G401.6 (cell line): ENCODE data around the gene HOMEZ.

Source experiments
- FAIRE-seq: peaks from 2 replicates; lab custom pipeline; 2012; peaks lifted over from hg19 to GRCh38; lab: Jason Lieb, UNC

HOMEZ gene

GRCh38 chr14:23307687-23308644 lies 22.0 kb upstream of the HOMEZ start:
- FAIRE-seq: no peak

- no peak for FAIRE-seq
Measured at GRCh38 chr14:23307146-23307530, 21.2 kb upstream of the HOMEZ start.

- peak; percentile 66 for FAIRE-seq
Measured at GRCh38 chr14:23306412-23307145, 20.6 kb upstream of the HOMEZ start, which contains the start of gene BCL2L2. Gene BCL2L2, plus strand, starts transcription at chr14:23306833. Its CDS starts 935 bp downstream, at chr14:23307768.

GRCh38 chr14:23302290-23303225 lies 16.6 kb upstream of the HOMEZ start, which contains the start of gene PPP1R3E:
Gene PPP1R3E, minus strand, starts transcription at chr14:23302859. Its CDS starts 283 bp downstream, at chr14:23302576.
- no peak for FAIRE-seq

- FAIRE-seq: no peak
Measured at GRCh38 chr14:23301969-23302289, 16.0 kb upstream of the HOMEZ start.

- FAIRE-seq: no peak
Measured at GRCh38 chr14:23301288-23301968, 15.5 kb upstream of the HOMEZ start.

- no peak for FAIRE-seq
Measured at GRCh38 chr14:23300687-23301223, 14.8 kb upstream of the HOMEZ start.

- no peak for FAIRE-seq
Measured at GRCh38 chr14:23299986-23300686, 14.2 kb upstream of the HOMEZ start.

GRCh38 chr14:23299211-23299957 lies 13.5 kb upstream of the HOMEZ start:
- peak; percentile 82 for FAIRE-seq

GRCh38 chr14:23297611-23298277 lies 11.8 kb upstream of the HOMEZ start:
- FAIRE-seq: no peak

- no peak for FAIRE-seq
Measured at GRCh38 chr14:23297096-23297495, 11.2 kb upstream of the HOMEZ start.

- no peak for FAIRE-seq
Measured at GRCh38 chr14:23296012-23296777, 10.3 kb upstream of the HOMEZ start.

- FAIRE-seq: peak; percentile 13
Measured at GRCh38 chr14:23294734-23295561, 9.0 kb upstream of the HOMEZ start.

GRCh38 chr14:23286902-23287479 lies 1.1 kb upstream of the HOMEZ start:
- no peak for FAIRE-seq

GRCh38 chr14:23285530-23286019 lies 357 bp downstream of the HOMEZ start:
- FAIRE-seq: no peak

GRCh38 chr14:23284654-23285529 lies 1.0 kb downstream of the HOMEZ start:
- FAIRE-seq: no peak
